Measurements from ENCODE around the gene SLC9A3. TPM values are rescaled to one million over a fixed set of nuclear protein-coding genes. Genes with fewer than 3 reads are reported as not detected.

Gene SLC9A3
- 1 to 10 TPM in 2 of 3 donors, under 1 TPM in 1; 0.45 to 3.1 (median 1.5) TPM for polyA plus RNA-seq

GRCh38 chr5:524234-524972 lies at the start of gene SLC9A3:
TSS of gene SLC9A3 (minus strand) at chr5:524449.
- no peak within 1 kb of the TSS for H3K27ac ChIP-seq (ENCODE audit: low read depth, low read length)
- 3 to 4% (median 3%) methylated on average over 70 to 89 of the region's 89 CpGs for WGBS, 3 donors

- no peak overlapping the region for H3K27ac ChIP-seq (ENCODE audit: low read depth, low read length)
- WGBS, 3 donors, result 38 to 54% (median 43%) methylated on average over 16 of the region's 16 CpGs
Measured at GRCh38 chr5:573976-574375, 49.7 kb upstream of the SLC9A3 start.

- H3K27ac ChIP-seq (ENCODE audit: low read depth, low read length), result no peak overlapping the region
- WGBS, 3 donors, result 89 to 96% (median 92%) methylated on average over 12 of the region's 12 CpGs
Measured at GRCh38 chr5:573206-573605, 49.0 kb upstream of the SLC9A3 start.

- no peak overlapping the region for H3K27ac ChIP-seq (ENCODE audit: low read depth, low read length)
- WGBS, 3 donors, result 39 to 62% (median 57%) methylated on average over 14 of the region's 14 CpGs
Measured at GRCh38 chr5:572398-573019, 48.3 kb upstream of the SLC9A3 start.

DNA sequence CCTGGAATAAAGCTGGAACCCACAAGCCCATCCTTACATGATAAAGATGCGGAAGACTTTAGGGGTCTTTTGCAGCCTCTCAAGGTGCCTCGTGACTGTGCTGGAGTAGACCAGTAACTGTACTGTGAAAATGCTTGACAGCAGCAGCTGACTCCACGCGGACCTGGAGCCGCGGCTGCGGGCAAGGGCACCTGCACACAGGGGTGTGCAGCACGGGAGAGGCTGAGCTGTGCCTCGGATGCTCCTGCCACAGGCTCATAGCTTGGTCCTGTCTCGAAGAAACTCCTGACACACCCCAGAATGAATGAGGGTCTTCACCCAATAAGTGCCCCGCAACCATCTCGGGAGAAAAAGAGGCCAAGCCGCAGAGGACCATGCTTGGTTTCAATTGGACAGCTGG lies 47.5 kb upstream of the SLC9A3 start:
- 62 to 96% (median 90%) methylated on average over 13 of the region's 13 CpGs for WGBS, 3 donors

DNA sequence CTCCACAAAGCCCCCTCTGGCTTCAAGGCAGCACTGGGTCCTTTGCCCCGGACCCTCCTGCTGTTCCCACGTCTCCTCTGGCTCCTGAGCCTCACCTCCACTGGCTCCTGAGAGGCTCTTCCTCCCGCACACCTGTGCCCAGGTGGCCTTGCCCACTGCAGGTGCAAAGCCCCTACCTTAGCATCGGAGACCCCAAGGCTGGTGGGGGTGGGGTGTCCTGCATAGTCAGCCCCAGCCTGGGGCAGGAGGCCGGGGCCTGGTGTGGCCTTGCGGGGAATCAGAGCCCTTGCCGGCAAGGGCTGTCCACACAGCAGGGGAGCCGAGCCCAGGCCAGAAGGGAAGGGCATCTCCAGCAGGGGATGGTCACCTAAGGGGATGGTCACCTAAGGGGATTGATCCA lies 46.6 kb upstream of the SLC9A3 start:
- WGBS, 3 donors, result 82 to 89% (median 88%) methylated on average over 8 of the region's 8 CpGs
- H3K27ac ChIP-seq (ENCODE audit: low read depth, low read length), result no peak overlapping the region

More for the DNA sequence above, 47.5 kb upstream of the SLC9A3 start:
- H3K27ac ChIP-seq (ENCODE audit: low read depth, low read length), result no peak overlapping the region

DNA sequence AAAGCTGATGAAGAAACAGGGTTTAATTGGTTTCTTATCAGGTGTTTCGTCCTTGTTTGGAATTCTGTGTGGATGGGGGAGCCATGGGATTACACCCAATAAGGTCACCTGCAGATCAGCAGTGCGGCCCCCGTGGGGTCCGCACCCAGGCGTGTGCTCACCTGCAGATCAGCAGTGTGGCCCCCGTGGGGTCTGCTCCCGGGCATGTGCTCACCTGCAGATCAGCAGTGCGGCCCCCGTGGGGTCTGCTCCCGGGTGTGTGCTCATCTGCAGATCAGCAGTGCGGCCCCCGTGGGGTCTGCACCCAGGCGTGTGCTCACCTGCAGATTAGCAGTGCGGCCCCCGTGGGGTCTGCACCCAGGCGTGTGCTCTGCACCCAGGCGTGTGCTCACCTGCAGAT lies 46.2 kb upstream of the SLC9A3 start:
- WGBS, 3 donors, result 73 to 90% (median 89%) methylated on average over 15 to 17 of the region's 17 CpGs
- no peak overlapping the region for H3K27ac ChIP-seq (ENCODE audit: low read depth, low read length)

DNA sequence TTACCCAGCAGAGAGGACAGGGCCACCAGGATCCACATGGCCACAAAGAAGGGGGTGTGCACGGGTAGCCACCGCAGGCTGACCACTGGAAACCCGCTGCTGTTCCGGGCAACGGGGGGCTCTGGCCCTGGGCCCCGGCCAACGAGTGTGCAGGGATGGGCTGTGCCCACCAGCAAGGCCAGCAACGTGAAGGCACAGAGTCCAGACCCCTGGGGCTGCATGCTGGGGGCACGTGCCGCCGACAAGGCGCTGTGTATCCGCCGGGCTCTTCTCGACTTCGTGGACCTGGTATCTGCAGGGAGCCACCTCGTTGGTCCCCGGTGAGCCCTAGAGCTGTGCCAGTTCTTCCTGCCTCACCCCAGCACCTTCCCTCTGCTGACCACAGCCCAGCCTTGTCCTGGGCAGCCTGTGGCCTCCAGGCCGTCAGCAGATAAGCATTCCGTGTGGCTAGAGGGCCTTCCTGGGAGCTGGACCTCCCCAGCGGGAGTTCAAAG lies 45.7 kb upstream of the SLC9A3 start:
- H3K27ac ChIP-seq (ENCODE audit: low read depth, low read length), result no peak overlapping the region
- 86 to 91% (median 89%) methylated on average over 21 of the region's 21 CpGs for WGBS, 3 donors

DNA sequence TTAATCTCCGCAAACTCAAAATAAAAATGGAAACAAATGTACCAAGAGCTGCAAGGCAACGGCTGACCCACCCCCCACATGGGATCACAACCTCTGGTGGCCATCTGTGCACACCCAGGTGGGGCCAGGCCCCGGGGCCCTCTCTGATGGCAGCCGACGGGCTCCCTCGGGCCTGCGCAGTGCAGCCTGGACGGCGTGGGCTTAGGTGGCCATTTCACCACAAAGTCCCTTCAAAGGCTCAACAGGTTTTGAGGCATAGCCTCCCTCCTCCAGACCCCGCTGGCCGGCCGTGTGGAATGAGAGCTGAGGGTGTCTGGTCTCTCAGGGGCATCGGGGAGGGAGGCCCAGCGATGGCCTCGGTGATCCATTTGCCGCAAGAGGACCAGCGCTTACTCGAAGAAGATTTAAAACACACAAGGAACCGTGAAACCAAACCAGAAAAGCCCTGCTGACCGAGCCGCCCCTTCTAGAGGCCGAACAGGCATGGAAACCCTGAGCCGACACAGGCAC lies 45.2 kb upstream of the SLC9A3 start:
- H3K27ac ChIP-seq (ENCODE audit: low read depth, low read length), result no peak overlapping the region
- WGBS, 3 donors, result 86 to 91% (median 89%) methylated on average over 23 of the region's 23 CpGs

DNA sequence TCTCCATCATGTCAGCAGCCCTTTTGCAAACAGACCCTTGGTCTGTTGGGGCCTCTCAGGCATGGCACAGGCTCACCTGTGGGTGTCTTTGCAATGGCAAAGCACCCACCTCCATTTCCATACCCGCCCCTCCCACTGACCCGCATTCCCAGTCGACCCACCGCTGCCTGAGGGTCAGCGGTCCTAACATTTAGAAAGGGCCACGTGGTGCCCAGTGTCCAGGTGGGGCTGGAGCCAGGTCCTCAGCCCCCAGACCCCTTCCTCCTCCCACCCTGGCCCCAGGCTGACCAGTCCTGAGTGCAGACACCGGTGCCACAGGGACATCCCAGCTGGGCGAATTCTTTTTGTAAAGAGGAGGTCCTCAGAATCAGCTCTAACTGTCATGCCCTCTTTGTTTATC lies 44.6 kb upstream of the SLC9A3 start:
- no peak overlapping the region for H3K27ac ChIP-seq (ENCODE audit: low read depth, low read length)
- 83 to 89% (median 83%) methylated on average over 8 of the region's 8 CpGs for WGBS, 3 donors

DNA sequence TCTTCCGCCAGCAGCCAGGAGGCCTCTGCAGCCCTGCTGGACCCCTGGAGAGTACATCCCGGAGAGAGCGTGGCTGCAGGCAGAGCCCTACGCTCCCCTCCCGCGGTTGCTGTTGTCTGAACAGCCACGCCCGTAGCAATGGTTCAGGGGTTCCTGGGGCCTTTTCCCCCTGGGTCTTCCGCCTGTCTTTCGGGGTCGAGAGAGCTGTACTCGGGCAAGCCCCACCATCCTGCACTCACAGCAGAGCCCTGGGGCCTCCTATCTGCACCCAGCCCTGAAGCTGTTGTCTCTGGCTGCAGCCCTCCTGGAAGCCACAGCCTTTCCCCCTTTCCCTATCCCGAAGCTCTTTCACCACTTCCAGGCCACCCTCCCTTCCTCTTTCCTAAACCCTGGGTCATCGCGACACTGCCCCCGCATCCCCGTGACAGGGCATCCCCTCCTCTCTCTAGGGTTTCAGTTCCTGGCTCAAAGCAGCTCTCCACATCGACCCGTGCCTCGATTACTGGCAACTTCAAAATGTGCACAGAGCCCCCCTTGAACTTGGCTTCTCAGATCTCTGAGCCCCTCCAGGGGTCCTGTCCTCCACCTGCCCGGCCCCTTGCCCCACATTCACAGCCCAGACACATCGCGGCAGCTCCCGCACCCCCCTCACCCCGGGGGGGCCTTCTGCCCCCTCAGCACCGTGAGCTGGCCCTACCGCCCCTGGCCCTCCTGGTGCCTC lies 44.0 kb upstream of the SLC9A3 start:
- 59 to 68% (median 61%) methylated on average over 25 to 27 of the region's 27 CpGs for WGBS, 3 donors
- H3K27ac ChIP-seq (ENCODE audit: low read depth, low read length), result no peak overlapping the region

- no peak overlapping the region for H3K27ac ChIP-seq (ENCODE audit: low read depth, low read length)
- WGBS, 3 donors, result 73 to 89% (median 76%) methylated on average over 13 of the region's 13 CpGs
Measured at GRCh38 chr5:567664-568060, 43.4 kb upstream of the SLC9A3 start.

- H3K27ac ChIP-seq (ENCODE audit: low read depth, low read length), result no peak overlapping the region
- 86 to 89% (median 89%) methylated on average over 16 of the region's 16 CpGs for WGBS, 3 donors
Measured at GRCh38 chr5:566636-567309, 42.5 kb upstream of the SLC9A3 start.

GRCh38 chr5:565782-566440 lies 41.7 kb upstream of the SLC9A3 start:
- WGBS, 3 donors, result 31 to 36% (median 32%) methylated on average over 16 to 20 of the region's 20 CpGs
- no peak overlapping the region for H3K27ac ChIP-seq (ENCODE audit: low read depth, low read length)

DNA sequence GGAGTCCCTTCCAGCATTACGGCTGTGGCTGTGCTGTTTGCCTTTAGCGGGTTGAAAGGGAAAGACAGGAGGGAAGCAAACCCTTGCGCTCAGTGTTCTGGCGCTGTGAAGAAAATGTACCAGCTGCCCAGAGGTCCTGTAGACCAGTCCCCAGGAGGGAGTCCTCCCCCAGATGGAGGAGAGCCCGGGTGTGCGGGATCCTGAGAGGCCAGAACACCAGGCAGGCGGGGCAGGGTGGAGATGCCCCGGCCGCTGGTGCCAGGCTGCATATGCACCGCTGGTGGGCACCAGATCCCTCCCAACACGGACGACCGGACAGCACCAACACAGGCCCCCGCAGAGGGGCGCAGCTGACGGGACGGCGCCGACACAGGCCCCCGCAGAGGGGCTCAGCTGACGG lies 37.2 kb upstream of the SLC9A3 start:
- WGBS, 3 donors, result 61 to 63% (median 62%) methylated on average over 15 to 21 of the region's 21 CpGs
- no peak overlapping the region for H3K27ac ChIP-seq (ENCODE audit: low read depth, low read length)

- H3K27ac ChIP-seq (ENCODE audit: low read depth, low read length), result no peak overlapping the region
- WGBS, 3 donors, result 68 to 81% (median 76%) methylated on average over 12 of the region's 12 CpGs
Measured at GRCh38 chr5:560792-561166, 36.5 kb upstream of the SLC9A3 start.

DNA sequence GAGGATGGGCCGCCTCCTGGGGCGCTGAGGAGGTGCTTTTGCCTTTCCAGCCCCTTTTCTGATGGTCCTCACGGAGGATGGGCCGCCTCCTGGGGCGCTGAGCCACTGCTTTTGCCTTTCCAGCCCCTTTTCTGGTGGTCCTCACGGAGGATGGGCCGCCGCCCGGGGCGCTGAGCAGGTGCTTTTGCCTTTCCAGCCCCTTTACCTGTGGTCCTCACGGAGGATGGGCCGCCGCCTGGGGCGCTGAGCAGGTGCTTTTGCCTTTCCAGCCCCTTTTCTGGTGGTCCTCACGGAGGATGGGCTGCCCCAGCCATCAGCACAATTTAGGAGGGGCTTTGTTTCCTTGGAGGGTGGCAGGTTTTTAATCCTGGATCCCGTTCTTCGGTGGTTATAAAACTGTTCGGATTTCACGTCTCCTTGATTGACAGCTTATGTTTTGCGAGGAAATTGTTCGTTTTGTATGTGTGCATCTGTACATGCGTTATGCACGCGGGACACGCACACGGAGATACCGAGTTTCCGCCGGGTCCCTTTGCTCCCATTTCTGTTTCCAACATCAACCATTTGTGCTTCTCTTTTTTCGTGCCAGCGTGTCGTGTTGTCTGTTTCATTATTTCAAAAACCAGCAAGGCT lies 34.7 kb upstream of the SLC9A3 start:
- WGBS, 3 donors, result 83 to 89% (median 84%) methylated on average over 32 of the region's 32 CpGs
- H3K27ac ChIP-seq (ENCODE audit: low read depth, low read length), result no peak overlapping the region

- H3K27ac ChIP-seq (ENCODE audit: low read depth, low read length), result no peak overlapping the region
- WGBS, 3 donors, result 92 to 95% (median 95%) methylated on average over 10 of the region's 10 CpGs
Measured at GRCh38 chr5:558326-558725, 34.1 kb upstream of the SLC9A3 start.

Data from adipose tissue (tissue), 3 donors.